DMS 273 (cell line): Measurements from ENCODE around the gene KHDC3L.

Experiments
- DNase-seq: peaks from one replicate; lab custom pipeline; 2025; ENCODE audit not compliant: unreplicated experiment; lab: John Stamatoyannopoulos, UW

Gene KHDC3L, protein sequence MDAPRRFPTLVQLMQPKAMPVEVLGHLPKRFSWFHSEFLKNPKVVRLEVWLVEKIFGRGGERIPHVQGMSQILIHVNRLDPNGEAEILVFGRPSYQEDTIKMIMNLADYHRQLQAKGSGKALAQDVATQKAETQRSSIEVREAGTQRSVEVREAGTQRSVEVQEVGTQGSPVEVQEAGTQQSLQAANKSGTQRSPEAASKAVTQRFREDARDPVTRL

DNA sequence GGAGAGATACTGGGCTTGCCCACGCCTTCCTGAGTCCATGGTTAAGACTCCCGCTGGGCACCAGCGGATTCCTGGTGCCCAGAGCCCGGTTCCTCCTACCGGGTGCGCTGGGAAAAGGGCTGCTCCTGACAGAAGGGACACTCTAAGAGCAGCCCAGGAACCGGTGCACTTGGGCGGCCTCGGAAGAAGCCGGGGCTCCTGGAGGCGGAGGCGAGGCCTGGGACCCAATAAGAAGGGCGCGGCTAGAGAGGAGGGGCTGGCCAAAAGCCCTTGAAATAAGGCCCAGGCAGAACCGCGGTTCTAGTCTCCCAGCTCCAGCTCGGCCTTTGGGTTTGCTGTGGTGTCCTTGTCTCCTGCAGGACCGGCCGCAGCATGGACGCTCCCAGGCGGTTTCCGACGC lies at the start of gene KHDC3L:
TSS of gene KHDC3L (plus strand) at position 301 of the 400 bp plus-strand sequence. CDS start at position 373, 72 bp downstream.
- DNase-seq = no peak

DNA sequence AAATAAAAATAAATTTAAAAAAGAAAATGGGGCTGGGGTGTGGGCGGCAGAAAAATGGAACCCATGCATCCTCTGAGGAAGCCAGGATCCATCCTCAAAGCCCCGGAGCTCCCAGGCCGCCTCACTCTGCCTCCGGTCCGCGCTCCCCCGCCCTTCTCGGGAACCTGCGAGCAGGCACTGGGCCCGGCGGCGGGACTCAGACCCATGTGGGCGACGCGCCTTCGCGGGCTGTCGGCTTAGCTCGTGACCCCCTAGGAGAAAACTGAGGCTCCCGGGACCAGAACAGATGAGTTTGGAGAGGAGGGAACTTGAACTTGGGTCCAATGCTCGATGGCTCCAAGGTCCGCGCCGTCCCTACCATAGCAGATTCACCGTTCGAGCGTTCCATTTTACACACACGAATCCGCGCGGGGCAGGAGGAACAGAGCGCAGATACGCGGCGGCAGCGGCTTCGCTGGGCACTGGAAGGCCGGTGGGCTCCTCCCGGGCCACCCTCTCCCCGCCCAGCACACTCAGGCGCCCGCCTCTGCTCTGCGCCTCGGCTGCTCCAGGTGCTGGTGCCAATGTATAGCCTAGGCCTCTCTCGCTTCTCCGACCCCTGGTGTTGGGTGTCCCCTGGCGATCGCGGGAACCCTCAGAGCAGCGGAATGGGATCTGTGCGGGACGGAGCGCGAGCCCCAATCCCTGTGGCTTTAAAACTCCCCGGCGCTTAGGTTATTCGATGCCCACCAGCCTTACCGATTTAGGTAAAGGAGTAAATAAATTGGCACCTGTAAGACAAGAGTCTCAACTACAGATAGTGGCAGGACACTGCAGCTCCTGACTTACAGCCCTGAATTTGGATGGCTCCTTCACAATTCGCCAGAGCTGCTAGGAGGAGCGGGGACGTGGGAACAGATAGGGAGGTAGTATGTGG lies 47.6 kb upstream of the KHDC3L start:
- DNase-seq = no peak

DNA sequence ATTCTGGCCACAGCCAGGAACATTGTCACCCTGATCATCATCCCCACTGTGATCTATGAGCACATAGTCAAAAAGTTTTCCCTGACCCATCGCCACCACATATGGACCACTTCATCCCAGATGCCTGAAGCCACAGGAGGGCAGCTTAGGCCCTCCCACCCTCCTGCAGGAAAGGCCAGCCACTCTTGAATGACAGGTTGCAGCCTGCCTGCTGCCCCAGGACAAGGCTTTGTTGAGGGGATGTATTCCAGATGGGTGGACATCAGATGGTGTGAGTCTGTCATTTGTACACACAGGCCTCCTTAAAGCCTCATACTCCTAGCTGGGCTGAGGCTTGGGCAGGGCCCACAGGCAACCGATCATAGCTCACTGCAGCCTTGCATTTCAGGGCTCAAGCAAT lies 39.1 kb upstream of the KHDC3L start:
- DNase-seq = peak; percentile 38

DNA sequence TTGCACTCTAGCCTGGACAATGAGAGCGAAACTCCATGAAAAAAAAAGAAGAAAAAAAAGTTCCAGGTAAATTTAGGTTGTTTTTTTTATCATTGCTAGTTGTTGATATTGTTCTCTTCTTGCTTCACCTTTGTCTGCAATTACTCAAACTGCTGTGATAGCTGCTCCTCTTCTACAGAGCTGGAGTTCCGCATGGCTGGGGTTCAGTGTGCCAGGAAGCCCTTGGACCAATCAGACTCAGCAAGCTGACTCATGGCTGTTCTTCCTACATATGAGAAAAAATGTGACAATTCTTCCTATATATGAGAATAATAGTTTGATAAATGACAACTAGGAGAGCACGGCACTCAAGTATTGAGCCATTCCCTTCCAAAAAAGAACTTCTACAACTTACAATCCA lies 36.8 kb upstream of the KHDC3L start:
- DNase-seq = no peak

DNA sequence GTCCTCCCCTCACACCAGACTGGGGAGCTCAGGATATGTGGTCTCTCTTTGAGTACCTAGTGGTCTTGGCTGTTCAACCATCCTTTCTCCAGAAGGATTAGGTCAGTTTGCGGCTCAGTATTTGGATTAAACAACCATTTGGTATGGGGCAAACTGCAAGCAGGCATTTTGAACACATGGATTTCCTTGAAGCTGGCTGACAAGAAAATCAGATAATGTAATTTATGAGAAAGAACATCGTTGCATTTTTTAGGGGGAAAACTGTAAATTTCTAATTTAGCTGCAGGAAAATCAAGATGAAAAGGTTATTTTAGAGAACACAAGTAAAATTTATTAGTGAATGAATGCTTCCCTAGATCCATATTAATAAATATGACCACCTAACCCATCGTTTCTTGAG lies 33.7 kb upstream of the KHDC3L start:
- DNase-seq = no peak

DNA sequence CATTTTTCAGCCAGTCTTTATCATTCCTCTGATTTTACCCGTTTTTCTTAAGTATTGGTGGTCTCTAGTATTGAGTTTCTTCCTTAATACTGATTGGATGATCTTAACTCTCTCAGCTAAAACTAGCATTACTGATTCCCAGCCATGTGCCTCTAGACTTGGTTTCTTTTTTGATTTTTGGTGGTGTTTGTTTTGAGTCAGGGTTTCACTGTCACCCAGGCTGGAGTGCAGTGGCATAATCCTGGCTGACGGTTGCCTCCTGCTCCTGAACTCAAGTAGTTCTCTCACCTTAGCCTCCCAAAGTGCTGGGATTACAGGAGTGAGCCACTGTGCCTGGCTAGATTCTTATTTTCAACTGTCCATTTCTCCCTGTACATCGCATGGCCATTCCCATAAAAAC lies 33.3 kb upstream of the KHDC3L start:
- DNase-seq = no peak

DNA sequence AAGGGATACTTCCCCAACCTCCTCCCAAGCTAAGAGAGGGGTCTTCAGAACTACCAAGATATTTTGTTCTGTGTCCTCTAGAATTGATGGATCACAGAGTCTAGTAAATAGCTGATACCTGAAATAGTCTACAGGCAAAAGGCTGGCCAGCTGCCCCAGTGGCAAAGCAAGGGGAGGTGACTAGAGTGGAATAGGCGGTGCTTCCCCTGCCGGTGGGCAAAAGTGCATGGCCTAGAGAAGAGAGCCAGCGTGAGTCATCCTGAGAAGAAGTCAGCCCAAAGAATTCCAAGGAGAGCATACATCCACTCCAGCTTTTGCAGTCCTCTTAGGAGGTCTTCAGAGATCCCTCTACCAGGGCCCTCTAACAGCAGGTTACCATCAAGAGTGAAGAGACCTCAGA lies 23.1 kb upstream of the KHDC3L start:
- peak; percentile 15 for DNase-seq

DNA sequence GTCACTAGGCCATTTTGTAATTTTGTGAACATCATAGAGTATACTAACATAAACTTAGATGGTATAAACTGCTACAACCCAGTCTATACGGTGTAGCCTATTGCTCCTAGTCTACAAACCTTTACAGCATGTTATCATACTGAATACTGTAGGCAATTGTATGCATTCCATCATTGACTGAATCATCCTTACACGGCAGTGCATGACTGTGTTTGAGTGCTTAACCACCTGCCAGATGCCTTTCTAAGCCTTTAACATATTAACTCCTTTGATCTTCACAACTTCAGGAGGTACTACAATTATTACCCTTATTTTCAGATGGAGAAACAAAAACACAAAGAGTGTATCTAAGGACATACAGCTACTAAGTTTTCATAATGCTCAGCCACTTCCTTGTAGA lies 22.4 kb upstream of the KHDC3L start:
- no peak for DNase-seq

DNA sequence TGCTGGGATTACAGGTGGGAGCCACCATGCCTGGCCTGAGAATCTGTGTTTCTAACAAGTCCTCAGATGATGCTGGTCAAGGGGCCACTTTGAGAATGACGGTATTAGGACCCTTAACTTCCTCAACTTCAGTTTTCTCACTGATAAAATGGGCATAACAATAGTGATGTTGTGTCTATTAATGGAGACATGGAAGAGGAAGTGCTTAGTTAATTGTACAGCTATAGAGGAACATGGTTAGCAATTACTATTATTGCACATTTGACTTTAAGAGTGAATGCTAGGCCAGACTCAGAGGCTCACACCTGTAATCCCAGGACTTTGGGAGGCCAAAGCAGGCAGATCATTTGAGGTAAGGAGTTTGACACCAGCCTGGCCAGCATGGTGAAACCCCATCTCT lies 21.1 kb upstream of the KHDC3L start:
- DNase-seq = no peak

DNA sequence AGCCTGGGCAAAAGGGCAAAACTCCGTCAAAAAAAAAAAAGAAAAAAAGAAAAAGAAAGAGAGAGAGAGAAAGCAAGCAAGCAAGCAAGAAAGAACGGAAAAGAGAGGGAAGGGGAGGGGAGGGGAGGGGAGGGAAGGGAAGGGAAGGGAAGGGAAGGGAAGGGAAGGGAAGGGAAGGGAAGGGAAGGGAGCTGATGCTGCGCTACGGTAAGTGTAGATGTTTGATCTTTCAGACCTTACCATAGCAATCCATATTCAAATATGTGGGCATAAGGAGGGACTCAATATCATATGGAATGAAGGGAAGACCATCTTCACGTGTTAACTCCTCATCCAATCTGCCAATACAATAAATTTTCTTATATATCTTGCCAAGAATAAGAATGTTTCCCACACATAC lies 20.3 kb upstream of the KHDC3L start:
- DNase-seq = no peak

DNA sequence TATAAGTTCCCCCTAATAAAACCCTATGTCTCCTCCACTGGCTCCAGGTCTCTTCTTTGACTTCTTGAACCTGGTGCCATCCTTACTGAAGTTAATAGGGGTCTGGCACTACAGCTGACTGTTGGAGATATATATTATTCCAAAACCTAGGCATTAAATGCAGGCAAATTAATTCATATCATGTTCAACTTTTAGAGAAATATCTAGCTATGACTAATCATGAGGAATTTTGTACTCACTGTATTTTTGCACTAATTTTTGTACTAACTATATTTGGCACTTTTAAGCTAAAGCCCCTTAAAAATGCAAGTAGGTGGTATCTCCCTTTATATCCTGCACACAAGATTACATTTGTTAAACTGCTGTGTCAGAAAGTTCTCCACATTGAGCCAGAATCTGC lies 19.3 kb upstream of the KHDC3L start:
- no peak for DNase-seq

DNA sequence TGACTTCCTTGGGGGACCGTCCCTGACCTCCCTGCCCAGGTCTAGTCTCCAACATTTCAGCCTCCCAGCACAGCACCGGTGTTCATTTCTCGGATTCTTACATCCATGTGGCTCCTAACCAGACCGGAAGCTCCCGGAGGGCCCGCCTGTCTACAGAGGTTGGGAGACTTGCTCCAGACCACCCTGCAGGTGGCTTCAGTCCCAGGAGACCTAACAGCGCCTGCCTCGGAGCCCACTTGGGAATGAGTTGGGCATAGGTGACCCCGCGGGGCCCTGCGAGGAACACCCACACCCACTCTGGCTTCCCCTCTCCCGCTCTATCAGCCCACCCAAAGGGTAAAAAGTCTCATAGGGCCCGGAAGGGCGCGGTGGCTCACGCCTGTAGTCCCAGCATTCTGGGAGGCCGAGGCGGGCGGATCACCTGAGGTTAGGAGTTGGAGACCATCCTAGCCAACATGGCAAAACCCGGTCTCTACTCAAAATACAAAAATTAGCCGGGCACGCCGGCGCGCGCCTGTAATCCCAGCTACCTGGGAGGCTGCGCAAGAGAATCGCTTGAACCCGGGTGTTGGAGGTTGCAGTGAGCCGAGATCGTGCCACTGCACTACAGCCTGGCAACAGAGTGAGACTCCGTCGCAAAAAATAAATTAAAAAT lies 13.8 kb upstream of the KHDC3L start:
- DNase-seq = no peak

DNA sequence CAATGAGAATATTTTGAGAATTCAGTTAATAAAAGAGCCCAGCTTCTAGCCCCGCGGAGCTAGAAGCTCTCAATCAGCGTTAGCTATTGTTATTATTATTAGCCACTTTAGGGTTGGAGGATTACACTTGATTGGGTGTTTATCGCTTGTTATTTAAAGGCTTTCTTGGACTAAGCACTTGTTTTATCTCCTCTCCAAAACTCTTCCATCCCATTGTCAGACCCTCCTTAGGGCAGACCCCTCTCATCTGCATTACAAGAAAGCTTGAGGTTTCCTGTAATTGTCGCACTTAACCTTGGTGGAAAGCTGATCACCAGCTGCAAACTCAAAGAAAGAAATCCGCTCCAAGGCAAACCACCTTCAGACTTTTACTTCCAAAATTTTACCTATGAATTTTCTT lies 13.1 kb upstream of the KHDC3L start:
- DNase-seq = no peak

DNA sequence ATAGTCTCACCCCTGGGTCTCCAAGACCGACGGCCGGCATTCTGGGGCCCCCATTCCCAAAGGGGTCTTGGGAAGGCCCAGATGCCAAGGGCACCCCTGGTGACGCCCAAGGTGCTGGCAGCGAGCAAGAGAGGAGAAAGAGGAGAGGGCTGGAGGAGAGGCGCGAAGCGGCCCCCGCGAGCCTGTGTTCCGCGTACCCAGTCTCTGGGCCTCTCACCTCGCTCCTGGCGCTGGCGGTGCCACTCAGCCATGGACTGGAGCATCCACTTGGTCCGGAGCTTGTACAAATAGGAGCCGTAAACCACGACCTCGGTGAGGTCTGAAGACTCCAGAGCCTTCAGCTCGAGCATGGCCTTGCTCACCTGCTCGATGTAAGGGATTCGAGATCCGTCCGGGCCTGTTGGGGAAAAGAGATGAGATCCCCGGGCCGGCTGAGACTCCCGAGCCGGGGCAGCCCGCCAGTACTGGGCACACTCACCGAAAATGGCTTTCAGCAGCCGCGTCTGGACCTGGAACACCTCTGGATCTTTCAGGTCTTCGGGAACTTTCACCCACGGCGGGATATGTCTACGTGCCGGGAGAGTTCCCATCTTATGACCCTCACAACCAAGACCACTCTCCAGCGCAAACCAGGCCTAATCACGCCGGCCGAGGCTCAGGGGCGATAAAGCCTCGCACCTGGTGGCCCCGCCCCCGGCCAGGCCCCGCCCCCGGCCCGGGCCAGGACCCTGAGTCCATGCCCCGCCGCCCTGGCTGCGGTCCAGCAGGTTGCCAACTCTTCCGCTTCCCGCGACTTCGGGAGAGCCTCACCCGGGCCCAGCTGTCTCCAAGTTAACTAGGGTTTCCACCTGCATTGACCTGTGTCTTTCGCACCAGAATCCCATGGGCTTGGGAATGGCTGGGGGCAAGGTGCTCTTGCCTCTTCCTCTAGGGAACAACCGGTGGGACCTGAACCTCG lies 8.5 kb upstream of the KHDC3L start, which contains the start of gene DPPA5:
TSS of gene DPPA5 (minus strand) at position 641 of the 958 bp plus-strand sequence. CDS start at position 590, 51 bp downstream.
- no peak for DNase-seq

DNA sequence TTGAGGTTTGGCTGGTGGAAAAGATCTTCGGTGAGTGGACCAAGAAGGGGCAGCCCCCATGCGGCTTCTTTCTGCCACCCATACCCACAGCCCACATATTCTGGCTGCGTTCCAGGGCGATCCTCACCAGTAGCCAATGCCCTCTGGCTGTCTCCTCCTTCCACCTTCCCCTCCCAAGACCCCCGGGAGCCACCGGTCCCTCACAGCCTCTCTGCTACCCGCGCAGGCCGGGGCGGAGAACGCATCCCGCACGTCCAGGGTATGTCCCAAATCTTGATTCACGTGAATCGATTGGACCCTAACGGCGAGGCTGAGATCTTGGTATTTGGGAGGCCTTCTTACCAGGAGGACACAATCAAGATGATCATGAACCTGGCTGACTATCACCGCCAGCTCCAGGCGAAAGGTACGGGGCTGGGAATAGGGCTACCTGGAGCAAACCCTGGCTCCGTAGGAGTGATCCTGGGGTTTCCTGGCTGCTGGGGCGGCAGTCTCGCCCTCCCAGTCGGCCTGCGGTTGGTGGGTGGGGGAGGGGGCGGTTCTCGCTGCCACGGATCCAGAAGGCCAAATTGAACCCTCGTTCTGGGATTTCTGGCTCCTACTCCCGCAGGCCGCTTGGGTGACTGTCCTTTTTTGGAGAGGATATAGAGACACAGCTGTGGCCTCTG lies 545 bp downstream of the KHDC3L start:
- no peak for DNase-seq

DNA sequence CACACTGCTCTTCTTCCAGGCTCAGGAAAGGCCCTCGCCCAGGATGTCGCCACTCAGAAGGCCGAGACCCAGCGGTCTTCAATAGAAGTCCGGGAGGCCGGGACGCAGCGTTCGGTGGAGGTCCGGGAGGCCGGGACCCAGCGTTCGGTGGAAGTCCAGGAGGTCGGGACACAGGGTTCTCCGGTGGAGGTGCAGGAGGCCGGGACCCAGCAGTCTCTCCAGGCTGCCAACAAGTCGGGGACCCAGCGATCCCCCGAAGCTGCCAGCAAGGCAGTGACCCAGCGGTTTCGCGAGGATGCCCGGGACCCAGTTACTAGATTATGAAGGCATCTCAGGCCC lies 1.0 kb downstream of the KHDC3L start:
- DNase-seq = no peak

DNA sequence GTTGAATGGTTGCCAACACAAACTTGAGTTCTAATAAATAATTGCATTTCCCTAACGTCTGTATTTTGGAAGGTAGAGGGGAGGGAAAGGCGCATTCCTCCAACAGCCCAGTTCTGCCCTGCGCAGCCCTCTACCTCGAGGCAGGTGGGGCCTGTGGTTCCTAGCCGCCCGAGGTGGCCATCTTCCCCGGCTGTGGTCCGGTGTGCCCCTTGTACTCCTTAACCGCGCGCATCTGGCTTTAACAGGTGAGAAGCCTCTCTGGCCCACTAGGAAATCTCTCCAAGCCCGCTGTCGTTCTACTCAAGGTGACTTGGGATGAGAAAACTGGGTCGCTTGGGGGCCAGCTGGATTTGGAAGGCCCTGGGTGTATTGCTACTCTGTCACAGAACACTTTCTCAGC lies 1.7 kb downstream of the KHDC3L start:
- DNase-seq = no peak

DNA sequence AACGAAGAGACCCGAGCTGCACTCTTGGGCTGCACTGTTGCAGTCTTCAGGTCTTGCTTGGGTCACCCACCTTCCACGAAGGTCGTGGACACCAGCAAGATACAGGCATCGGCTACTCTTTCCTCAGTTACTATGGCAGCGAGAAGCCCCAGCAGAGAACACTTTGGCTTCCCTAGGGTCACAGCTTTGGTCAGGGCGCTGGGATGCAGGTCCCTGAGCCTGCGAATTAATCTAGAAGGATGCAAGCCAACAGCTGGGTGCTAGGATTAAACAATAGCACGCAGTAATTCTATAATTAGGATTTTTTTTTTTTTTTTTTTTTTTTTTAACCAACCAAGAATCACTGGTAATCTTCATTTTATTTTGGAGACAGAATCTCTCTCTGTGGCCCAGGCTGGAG lies 2.1 kb downstream of the KHDC3L start:
- DNase-seq = no peak

DNA sequence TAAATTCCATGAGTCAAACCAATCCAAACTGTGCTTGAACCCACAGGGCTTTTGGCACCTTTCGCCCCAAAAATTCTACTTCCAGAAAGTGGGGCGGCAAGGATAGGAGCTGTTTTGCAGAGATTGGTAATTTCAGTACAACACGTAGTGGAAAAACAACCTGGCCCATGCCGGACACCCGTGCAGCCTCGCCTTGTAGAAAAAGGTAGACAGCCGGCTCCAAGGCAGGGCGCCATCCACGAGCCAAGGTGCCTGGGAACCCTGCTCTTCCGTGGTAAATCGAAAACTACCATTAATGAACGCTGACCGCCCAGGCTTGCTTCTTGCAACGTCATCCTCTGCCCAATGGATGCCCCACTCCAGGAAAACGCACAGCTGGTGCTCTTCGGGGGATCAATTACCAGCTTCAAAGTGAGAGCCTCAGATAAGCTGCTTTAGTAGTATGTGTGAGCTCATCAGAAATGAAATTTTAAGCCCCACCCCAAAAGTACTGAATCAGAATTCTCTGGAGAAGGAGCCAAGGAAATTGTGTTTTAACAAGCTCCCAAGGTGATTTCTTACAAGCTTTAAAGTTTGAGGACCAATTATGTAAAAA lies 5.4 kb downstream of the KHDC3L start:
- peak; percentile 77 for DNase-seq

DNA sequence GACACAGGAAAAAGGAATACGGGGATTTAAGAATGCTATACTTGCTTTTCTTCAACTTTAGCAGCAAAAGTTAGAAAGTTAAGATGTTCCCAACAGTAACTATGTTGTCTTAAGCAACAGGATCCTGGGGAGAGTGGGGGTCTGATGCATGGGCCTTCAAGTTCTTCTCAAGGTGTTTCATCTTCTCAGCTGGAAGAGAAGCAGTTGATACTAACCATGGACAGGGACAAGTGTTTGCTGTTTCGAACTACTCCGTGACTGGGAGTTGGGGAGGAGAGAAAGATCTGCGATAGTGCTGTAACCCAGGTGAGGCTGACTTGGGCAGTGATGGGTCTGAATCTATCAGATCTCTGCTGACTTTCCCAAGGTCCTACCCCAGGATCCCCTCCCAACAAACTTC lies 6.2 kb downstream of the KHDC3L start:
- DNase-seq = no peak
